ENCODE results near the gene LRRC38.

LRRC38 gene

GRCh38 chr1:13539683-13540082 lies 25.9 kb upstream of the LRRC38 start:
- TF ChIP-seq CTCF (IDR thresholded peaks at IDR 0.05; ENCODE audit: insufficient read depth, missing control alignments) = no peak
- DNase-seq (ENCODE audit: insufficient read length, low spot score) = no peak
- no peak for FAIRE-seq

- DNase-seq (ENCODE audit: insufficient read length, low spot score) = no peak
- FAIRE-seq = no peak
Measured at GRCh38 chr1:13538832-13539231, 25.0 kb upstream of the LRRC38 start.

GRCh38 chr1:13536571-13536970 lies 22.8 kb upstream of the LRRC38 start:
- FAIRE-seq (no peak), DNase-seq (ENCODE audit: insufficient read length, low spot score) (no peak)
- TF ChIP-seq CTCF (IDR thresholded peaks at IDR 0.05; ENCODE audit: insufficient read depth, missing control alignments) = no peak

More at GRCh38 chr1:13538832-13539231, 25.0 kb upstream of the LRRC38 start:
- no peak for TF ChIP-seq CTCF (IDR thresholded peaks at IDR 0.05; ENCODE audit: insufficient read depth, missing control alignments)

DNA sequence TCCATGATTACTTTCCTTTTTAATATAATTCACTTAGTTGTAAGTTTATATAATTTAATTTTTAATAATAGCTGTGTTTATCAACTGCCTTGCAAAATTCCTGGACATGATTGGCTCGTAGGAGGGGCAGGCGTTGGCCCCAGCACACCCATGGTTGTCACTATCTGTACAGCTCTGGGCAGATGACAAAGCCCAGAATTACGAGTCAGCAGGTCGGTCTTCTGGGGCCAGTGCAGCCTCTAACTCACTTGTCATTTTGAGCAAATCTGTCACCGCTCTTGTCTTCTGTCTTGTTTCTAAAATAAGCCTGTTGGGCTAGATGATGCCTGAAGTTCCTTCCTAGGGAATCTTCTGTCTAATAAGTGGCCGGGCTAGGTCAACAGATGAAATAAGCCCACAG lies 21.4 kb upstream of the LRRC38 start:
- FAIRE-seq = no peak
- no peak for TF ChIP-seq CTCF (IDR thresholded peaks at IDR 0.05; ENCODE audit: insufficient read depth, missing control alignments)
- no peak for DNase-seq (ENCODE audit: insufficient read length, low spot score)

GRCh38 chr1:13528320-13528719 lies 14.5 kb upstream of the LRRC38 start:
- no peak for FAIRE-seq
- no peak for DNase-seq (ENCODE audit: insufficient read length, low spot score)
- no peak for TF ChIP-seq CTCF (IDR thresholded peaks at IDR 0.05; ENCODE audit: insufficient read depth, missing control alignments)

- no peak for DNase-seq (ENCODE audit: insufficient read length, low spot score)
- no peak for FAIRE-seq
- no peak for TF ChIP-seq CTCF (IDR thresholded peaks at IDR 0.05; ENCODE audit: insufficient read depth, missing control alignments)
Measured at GRCh38 chr1:13523780-13524477, 10.1 kb upstream of the LRRC38 start.

- DNase-seq (ENCODE audit: insufficient read length, low spot score) = no peak
- FAIRE-seq = no peak
- no peak for TF ChIP-seq CTCF (IDR thresholded peaks at IDR 0.05; ENCODE audit: insufficient read depth, missing control alignments)
Measured at GRCh38 chr1:13520985-13521384, 7.2 kb upstream of the LRRC38 start.

All from D721Med (cell line).